HepG2 (cell line): ENCODE measurements around the gene AGER. TPM values are rescaled to one million over a fixed set of nuclear protein-coding genes. Genes with fewer than 3 reads are reported as not detected.

Source experiments
- ATF3 ChIP-seq: sonication (generic); formaldehyde crosslinking; IDR thresholded peaks from 2 replicates; pipeline ENCODE4 v1.4.0; 2020; ENCODE audit warnings: missing genetic modification reagents
- CENPX ChIP-seq: sonication (generic); formaldehyde crosslinking; IDR thresholded peaks from 2 replicates; pipeline ENCODE4 v1.9.0; 2021; ENCODE audit warnings: mild to moderate bottlenecking, missing genetic modification reagents, moderate library complexity
- CREM ChIP-seq, 2 experiments: sonication (generic) in 1 of 2; formaldehyde crosslinking in 1 of 2; IDR thresholded peaks; 2 replicates each; pipeline versions ENCODE4 v1.4.0 to v1.6.1; 2016 to 2020; ENCODE audit warnings: antibody characterized with exemption in 1 of 2, mild to moderate bottlenecking in 1 of 2, missing genetic modification reagents in 1 of 2
- DMTF1 ChIP-seq: sonication (generic); formaldehyde crosslinking; IDR thresholded peaks from 2 replicates; pipeline ENCODE4 v1.4.0; 2020; ENCODE audit warnings: mild to moderate bottlenecking, missing genetic modification reagents
- JARID2 ChIP-seq: sonication (generic); formaldehyde crosslinking; IDR thresholded peaks from 2 replicates; pipeline ENCODE4 v1.8.1; 2023; ENCODE audit warnings: missing genetic modification reagents, inconsistent platforms; ENCODE audit not compliant: insufficient replicate concordance
- JUN ChIP-seq: sonication (generic); formaldehyde crosslinking; IDR thresholded peaks from 2 replicates; pipeline ENCODE4 v1.4.0; 2020; ENCODE audit warnings: mild to moderate bottlenecking, missing genetic modification reagents
- RFX1 ChIP-seq: fragments of 450-650 bp; IDR thresholded peaks from 2 replicates; pipeline ENCODE4 v1.6.1; 2017
- SSRP1 ChIP-seq: IDR thresholded peaks from 2 replicates; pipeline ENCODE4 v1.6.1; 2016; ENCODE audit warnings: control low read depth
- TAF1 ChIP-seq: sonication (generic); formaldehyde crosslinking; IDR thresholded peaks from 2 replicates; pipeline ENCODE4 v1.4.0; 2020; ENCODE audit warnings: missing genetic modification reagents
- TBX2 ChIP-seq: sonication (generic); formaldehyde crosslinking; IDR thresholded peaks from 2 replicates; pipeline ENCODE4 v1.5.0; 2020; ENCODE audit warnings: missing genetic modification reagents, mild to moderate bottlenecking, borderline replicate concordance
- ZBTB34 ChIP-seq: sonication (generic); formaldehyde crosslinking; IDR thresholded peaks from 2 replicates; pipeline ENCODE4 v1.8.0; 2022; ENCODE audit warnings: mild to moderate bottlenecking, missing genetic modification reagents
- ZFP1 ChIP-seq: IDR thresholded peaks from 2 replicates; pipeline ENCODE4 v1.6.1; 2016
- ZNF20 ChIP-seq: sonication (generic); formaldehyde crosslinking; IDR thresholded peaks from 2 replicates; pipeline ENCODE4 v1.4.0; 2020; ENCODE audit warnings: mild to moderate bottlenecking, moderate library complexity, missing genetic modification reagents
- ZNF235 ChIP-seq: sonication (generic); formaldehyde crosslinking; IDR thresholded peaks from 2 replicates; pipeline ENCODE4 v1.8.1; 2023; ENCODE audit warnings: mild to moderate bottlenecking, missing genetic modification reagents, borderline replicate concordance
- ZNF350 ChIP-seq: sonication (generic); formaldehyde crosslinking; IDR thresholded peaks from 2 replicates; pipeline ENCODE4 v1.4.0; 2020; ENCODE audit warnings: mild to moderate bottlenecking, low read depth, missing genetic modification reagents, borderline replicate concordance
- ZNF576 ChIP-seq: sonication (generic); formaldehyde crosslinking; IDR thresholded peaks from 2 replicates; pipeline ENCODE4 v1.4.0; 2020; ENCODE audit warnings: mild to moderate bottlenecking, missing genetic modification reagents
- ZNF597 ChIP-seq: sonication (generic); formaldehyde crosslinking; IDR thresholded peaks from 2 replicates; pipeline ENCODE4 v1.5.0; 2020; ENCODE audit warnings: missing genetic modification reagents
- ZNF670 ChIP-seq: sonication (generic); formaldehyde crosslinking; IDR thresholded peaks from 2 replicates; pipeline ENCODE4 v1.8.0; 2022; ENCODE audit warnings: mild to moderate bottlenecking, missing genetic modification reagents, borderline replicate concordance
- ZNF777 ChIP-seq: sonication (generic); formaldehyde crosslinking; IDR thresholded peaks from 2 replicates; pipeline ENCODE4 v1.4.0; 2020; ENCODE audit warnings: missing genetic modification reagents
- polyA plus RNA-seq, 8 experiments: library from polyadenylated mRNA; depleted of rRNA in 3 of 8; stranded (reverse) in 7 of 8; unstranded in 1 of 8; fragments of >200 nt; fragmentation: Illumina TruSeq in 4 of 8; extraction: Trizol in 4 of 8; gene quantifications; 2 replicates each; pipeline versions ENCODE4 v1.2.1 to v1.2.3, GENCODE V29; 2011 to 2016; ENCODE audit warnings: low read depth in 4 of 8, missing spikeins in 1 of 8, mixed read lengths in 1 of 8; ENCODE audit not compliant: insufficient read depth in 1 of 8
- total RNA-seq, 5 experiments: library from RNA; depleted of rRNA; stranded (reverse); fragments of >200 nt; fragmentation: Illumina TruSeq; extraction: Trizol; gene quantifications; 2 replicates each; pipeline ENCODE4 v1.2.3, GENCODE V29; 2016; ENCODE audit warnings: low read depth in 1 of 5

AGER gene
- total and polyA plus RNA-seq, 2 of the 13 experiments (the other 11 are each of a cell fraction or from before 2014, with no cell fraction given): 1.9 to 5.1 TPM

- TF ChIP-seq ZNF576 (CRISPR knock-in tag): no peak
- no peak for TF ChIP-seq ZFP1 (CRISPR knock-in tag)
- no peak for TF ChIP-seq JARID2 (CRISPR knock-in tag)
- TF ChIP-seq ZNF777: peak; percentile 92
- TF ChIP-seq ATF3 (CRISPR knock-in tag): no peak; the same call in 1 of the 2 replicates
- no peak for TF ChIP-seq JUN (CRISPR knock-in tag)
- TF ChIP-seq CREM (IDR thresholded peaks at IDR 0.05): no peak
- no peak for TF ChIP-seq CREM (CRISPR knock-in tag; IDR thresholded peaks at IDR 0.05)
- no peak; the same call in 1 of the 2 replicates for TF ChIP-seq DMTF1 (CRISPR knock-in tag)
- TF ChIP-seq ZNF350 (CRISPR knock-in tag): peak; percentile 71; the same call in 1 of the 2 replicates
- no peak for TF ChIP-seq ZNF670 (CRISPR knock-in tag)
- no peak for TF ChIP-seq ZNF20 (CRISPR knock-in tag)
- TF ChIP-seq TBX2 (CRISPR knock-in tag): no peak; the same call in 1 of the 2 replicates
- no peak for TF ChIP-seq TAF1 (CRISPR knock-in tag)
- no peak for TF ChIP-seq RFX1
- TF ChIP-seq ZBTB34 (CRISPR knock-in tag): no peak
- no peak for TF ChIP-seq SSRP1 (CRISPR knock-in tag)
- no peak for TF ChIP-seq CENPX (CRISPR knock-in tag)
- TF ChIP-seq ZNF597 (CRISPR knock-in tag): no peak
- no peak; the same call in 1 of the 2 replicates for TF ChIP-seq ZNF235
Observed at GRCh38 chr6:32154514-32155161, 29.4 kb downstream of the AGER start (continued).
